Measurements from ENCODE around the gene ZKSCAN1.
"Not testable (repeated sequence)": the region's sequence is repeated elsewhere in the genome, so short reads cannot be mapped to it uniquely, and the experiment has no call there.

Gene ZKSCAN1

DNA sequence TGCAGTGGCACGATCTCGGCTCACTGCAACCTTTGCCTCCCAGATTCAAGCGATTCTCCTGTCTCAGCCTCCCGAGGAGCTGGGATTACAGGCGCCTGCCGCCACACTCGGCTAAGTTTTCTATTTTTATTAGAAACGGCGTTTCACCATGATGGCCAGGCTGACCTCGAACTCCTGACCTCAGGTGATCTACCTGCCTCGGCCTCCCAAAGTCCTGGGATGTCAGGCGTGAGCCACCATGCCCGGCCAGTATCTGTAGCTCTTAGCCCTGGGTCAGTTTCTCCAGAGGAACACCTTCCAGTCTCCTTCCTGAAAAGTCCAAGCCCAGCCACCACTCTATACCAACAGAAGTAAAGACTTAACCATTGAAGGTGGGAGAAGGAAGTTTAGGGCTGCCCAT lies 15.2 kb upstream of the ZKSCAN1 start:
- TF ChIP-seq HDGF (IDR thresholded peaks at IDR 0.05; ENCODE audit: borderline replicate concordance) (no peak), SP1 (IDR thresholded peaks at IDR 0.05) (no peak), LEF1 (IDR thresholded peaks at IDR 0.05; ENCODE audit: borderline replicate concordance) (no peak), FOXK2 (IDR thresholded peaks at IDR 0.05) (no peak), ARNT (IDR thresholded peaks at IDR 0.05) (no peak), FOXM1 (IDR thresholded peaks at IDR 0.05; ENCODE audit: borderline replicate concordance) (no peak), L3MBTL2 (conservative IDR thresholded peaks at IDR 0.05) (no peak), CTBP1 (IDR thresholded peaks at IDR 0.05; ENCODE audit: borderline replicate concordance) (no peak), TARDBP (IDR thresholded peaks at IDR 0.05) (no peak), SUZ12 (IDR thresholded peaks at IDR 0.05) (no peak), ELF4 (IDR thresholded peaks at IDR 0.05) (no peak), NFRKB (IDR thresholded peaks at IDR 0.05) (no peak), ZNF384 (IDR thresholded peaks at IDR 0.05) (no peak), BHLHE40 (IDR thresholded peaks at IDR 0.05; ENCODE audit: borderline replicate concordance) (no peak)
- TF ChIP-seq, protein P1, sequence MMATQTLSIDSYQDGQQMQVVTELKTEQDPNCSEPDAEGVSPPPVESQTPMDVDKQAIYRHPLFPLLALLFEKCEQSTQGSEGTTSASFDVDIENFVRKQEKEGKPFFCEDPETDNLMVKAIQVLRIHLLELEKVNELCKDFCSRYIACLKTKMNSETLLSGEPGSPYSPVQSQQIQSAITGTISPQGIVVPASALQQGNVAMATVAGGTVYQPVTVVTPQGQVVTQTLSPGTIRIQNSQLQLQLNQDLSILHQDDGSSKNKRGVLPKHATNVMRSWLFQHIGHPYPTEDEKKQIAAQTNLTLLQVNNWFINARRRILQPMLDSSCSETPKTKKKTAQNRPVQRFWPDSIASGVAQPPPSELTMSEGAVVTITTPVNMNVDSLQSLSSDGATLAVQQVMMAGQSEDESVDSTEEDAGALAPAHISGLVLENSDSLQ (IDR thresholded peaks at IDR 0.05) = no peak
- CTCF ChIA-PET = interaction anchor here (0.6 kb wide), 2 partner anchors 20 to 149 kb away, joined by 3 to 4 read pairs; no protein-coding TSS in a partner anchor
- POLR2A ChIA-PET = interaction anchor here (1.0 kb wide), 1 partner anchor 15 kb away, joined by 4 read pairs; the partner anchor contains the start of gene ZKSCAN1
- DNase-seq (ENCODE audit: extremely low spot score) = no peak

DNA sequence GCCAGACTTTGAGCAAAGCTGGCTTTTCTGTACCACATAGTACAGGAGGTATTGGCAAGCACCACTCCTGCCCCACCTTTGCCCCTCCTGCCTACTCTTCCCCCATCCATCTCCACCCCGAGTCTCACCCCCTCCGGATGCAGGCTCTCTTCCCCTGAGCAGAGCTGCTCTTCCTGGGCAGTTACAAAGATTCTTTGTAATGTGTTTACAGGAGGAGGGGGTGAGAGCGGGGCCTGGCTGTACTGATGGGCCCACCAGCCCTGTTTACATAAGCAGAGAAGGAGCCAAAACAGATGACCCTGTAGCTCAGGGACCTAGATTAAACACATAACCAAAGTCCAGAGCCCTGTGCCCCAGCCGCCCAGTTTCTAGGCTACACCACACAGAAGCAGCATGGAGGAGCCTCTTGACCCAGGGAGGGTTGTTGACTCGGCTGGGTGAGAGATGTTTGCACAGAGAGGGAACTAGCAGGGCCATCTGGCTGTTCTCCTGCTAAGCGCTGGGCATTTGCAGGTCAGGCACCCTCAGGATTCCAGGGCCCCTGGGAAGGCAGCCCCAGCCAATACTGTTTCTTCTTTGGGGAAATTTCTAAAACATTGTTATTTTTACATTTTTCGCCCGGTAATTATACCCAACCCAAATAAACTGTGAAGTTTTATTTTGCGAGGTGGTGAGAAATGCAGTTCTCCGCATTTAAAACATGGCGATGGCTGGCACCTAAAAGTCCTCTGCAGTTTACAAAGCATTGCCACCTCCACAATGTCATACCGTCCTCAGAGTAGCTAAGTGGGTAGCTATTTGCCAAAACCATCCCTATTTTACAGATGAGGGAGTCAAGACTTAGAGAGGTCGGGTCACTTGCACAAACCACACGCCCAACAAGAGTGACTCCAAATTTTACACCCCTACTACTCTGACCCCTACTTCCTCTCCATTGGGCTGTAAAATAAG lies 11.4 kb upstream of the ZKSCAN1 start:
- DNase-seq (ENCODE audit: extremely low spot score) = no peak
- no peak for TF ChIP-seq ARNT (IDR thresholded peaks at IDR 0.05)
- TF ChIP-seq SP1 (IDR thresholded peaks at IDR 0.05) = no peak
- no peak for TF ChIP-seq CTBP1 (IDR thresholded peaks at IDR 0.05; ENCODE audit: borderline replicate concordance)
- no peak for TF ChIP-seq NFRKB (IDR thresholded peaks at IDR 0.05)
- no peak for TF ChIP-seq FOXM1 (IDR thresholded peaks at IDR 0.05; ENCODE audit: borderline replicate concordance)
- no peak for TF ChIP-seq L3MBTL2 (conservative IDR thresholded peaks at IDR 0.05)
- TF ChIP-seq ELF4 (IDR thresholded peaks at IDR 0.05) = no peak
- TF ChIP-seq LEF1 (IDR thresholded peaks at IDR 0.05; ENCODE audit: borderline replicate concordance) = no peak
- ChIA-PET POLR2A (interaction anchor here (1.2 kb wide), 1 partner anchor 79 kb away, joined by 3 read pairs; no protein-coding TSS in a partner anchor), CTCF (interaction anchor here (0.6 kb wide), 1 partner anchor 54 kb away, joined by 3 read pairs; no protein-coding TSS in a partner anchor)

DNA sequence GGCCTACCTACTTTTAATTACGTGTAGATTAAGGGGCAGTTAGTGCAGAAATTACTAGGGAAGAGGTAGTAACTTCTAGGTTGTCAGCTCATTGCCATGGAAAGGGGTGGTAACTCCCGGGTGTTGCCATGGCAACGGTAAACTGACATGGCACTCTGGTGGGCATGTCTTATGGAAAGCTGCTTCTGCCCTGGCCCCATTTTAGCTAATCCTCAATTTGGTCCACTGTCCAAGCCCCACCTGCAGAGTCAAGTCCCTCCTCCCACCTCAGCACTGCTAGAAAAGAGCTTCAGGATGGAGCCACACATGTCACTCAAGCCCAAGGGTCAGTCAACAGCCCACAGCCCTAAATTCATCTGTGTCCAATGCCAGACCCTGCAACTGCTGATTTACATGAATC lies 7.5 kb upstream of the ZKSCAN1 start:
- no peak for TF ChIP-seq ZNF384 (IDR thresholded peaks at IDR 0.05)
- TF ChIP-seq L3MBTL2 (conservative IDR thresholded peaks at IDR 0.05) = no peak
- TF ChIP-seq FOXK2 (IDR thresholded peaks at IDR 0.05) = no peak
- TF ChIP-seq SP1 (IDR thresholded peaks at IDR 0.05) = no peak
- TF ChIP-seq, protein P1 (IDR thresholded peaks at IDR 0.05) = peak; percentile 54
- TF ChIP-seq FOXA1 (IDR thresholded peaks at IDR 0.05) = no peak
- TF ChIP-seq LEF1 (IDR thresholded peaks at IDR 0.05; ENCODE audit: borderline replicate concordance) = no peak
- TF ChIP-seq CTBP1 (IDR thresholded peaks at IDR 0.05; ENCODE audit: borderline replicate concordance) = no peak
- CTCF ChIA-PET = interaction anchor here (0.5 kb wide), 1 partner anchor 45 kb away, joined by 4 read pairs; no protein-coding TSS in a partner anchor
- POLR2A ChIA-PET = interaction anchor here (1.3 kb wide), 1 partner anchor 42 kb away, joined by 4 read pairs; the partner anchor contains the start of gene ZSCAN21
- DNase-seq (ENCODE audit: extremely low spot score) = no peak

DNA sequence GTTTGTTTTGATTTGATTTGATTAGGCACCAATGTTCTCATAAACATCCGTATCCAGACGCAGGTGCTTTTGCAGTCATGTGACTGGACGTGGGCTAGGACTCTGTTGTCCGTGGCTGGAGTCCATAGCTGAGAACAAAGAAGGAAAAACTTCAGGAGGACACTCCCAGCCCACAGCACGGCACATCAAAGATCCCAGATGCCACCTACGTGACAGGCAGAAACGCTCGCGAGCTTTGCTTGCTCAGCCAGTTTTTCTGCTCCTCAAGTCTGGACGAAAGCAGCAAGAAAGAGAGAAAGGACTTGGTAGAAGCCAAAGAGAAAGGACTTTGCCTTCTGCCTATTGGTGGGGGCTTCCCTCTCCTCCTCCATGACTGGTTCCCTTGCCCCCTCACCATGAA lies 6.9 kb upstream of the ZKSCAN1 start:
- no peak for TF ChIP-seq SUZ12 (IDR thresholded peaks at IDR 0.05)
- TF ChIP-seq, protein P1 (IDR thresholded peaks at IDR 0.05) = no peak
- TF ChIP-seq ZNF384 (IDR thresholded peaks at IDR 0.05) = no peak
- no peak for TF ChIP-seq ELF4 (IDR thresholded peaks at IDR 0.05)
- TF ChIP-seq ARNT (IDR thresholded peaks at IDR 0.05) = no peak
- no peak for TF ChIP-seq BHLHE40 (IDR thresholded peaks at IDR 0.05; ENCODE audit: borderline replicate concordance)
- DNase-seq (ENCODE audit: extremely low spot score) = no peak
- ChIA-PET CTCF (interaction anchor here (0.5 kb wide), 1 partner anchor 45 kb away, joined by 4 read pairs; no protein-coding TSS in a partner anchor), POLR2A (interaction anchor here (1.3 kb wide), 1 partner anchor 41 kb away, joined by 4 read pairs; the partner anchor contains the start of gene ZSCAN21)

DNA sequence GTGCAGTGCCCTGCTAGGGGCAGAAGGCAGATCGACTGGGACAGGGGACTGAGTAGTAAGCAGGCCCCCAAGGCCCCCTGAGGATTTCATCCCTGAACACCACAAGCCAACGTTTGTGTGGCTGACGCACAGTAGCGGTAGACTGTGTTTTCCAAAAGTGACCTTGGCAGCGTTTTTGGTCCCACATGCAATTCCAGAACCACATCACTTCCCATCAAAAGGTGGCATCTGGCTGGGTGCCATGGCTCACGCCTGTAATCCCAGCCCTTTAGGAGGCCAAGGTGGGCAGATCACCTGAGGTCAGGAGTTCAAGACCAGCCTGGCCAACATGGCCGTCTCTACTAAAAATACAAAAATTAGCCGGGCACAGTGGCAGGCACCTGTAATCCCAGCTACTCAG lies 5.4 kb upstream of the ZKSCAN1 start:
- POLR2A ChIA-PET; DNase-seq (ENCODE audit: extremely low spot score); CTCF ChIA-PET: not testable (repeated sequence)

DNA sequence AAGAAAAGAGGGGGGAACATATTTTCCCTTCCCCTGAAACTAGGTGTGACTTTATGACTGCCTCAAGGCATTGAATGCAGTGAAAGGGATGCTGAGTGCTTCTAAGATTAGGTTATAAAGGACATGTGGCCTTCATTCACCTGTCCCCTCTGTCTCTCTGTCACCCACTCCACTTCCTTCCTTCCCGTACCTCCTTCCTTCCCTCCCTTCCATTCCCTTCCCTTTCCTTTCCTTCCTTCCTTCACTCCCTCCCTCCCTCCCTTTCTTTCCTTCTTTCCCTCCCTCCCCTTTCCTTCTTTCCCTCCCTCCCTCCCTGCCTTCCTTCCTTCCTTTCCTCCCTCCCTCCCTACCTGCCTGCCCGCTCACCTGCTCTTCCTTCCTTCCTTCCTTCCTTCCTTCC lies 4.5 kb upstream of the ZKSCAN1 start:
- TF ChIP-seq LEF1 (IDR thresholded peaks at IDR 0.05; ENCODE audit: borderline replicate concordance) (no peak), SP1 (IDR thresholded peaks at IDR 0.05) (no peak), CTBP1 (IDR thresholded peaks at IDR 0.05; ENCODE audit: borderline replicate concordance) (no peak), L3MBTL2 (conservative IDR thresholded peaks at IDR 0.05) (no peak), NFRKB (IDR thresholded peaks at IDR 0.05) (no peak), FOXK2 (IDR thresholded peaks at IDR 0.05) (no peak), BHLHE40 (IDR thresholded peaks at IDR 0.05; ENCODE audit: borderline replicate concordance) (no peak), FOXA1 (IDR thresholded peaks at IDR 0.05) (no peak), ZNF384 (IDR thresholded peaks at IDR 0.05) (no peak), TARDBP (IDR thresholded peaks at IDR 0.05) (no peak)
- TF ChIP-seq, protein P1 (IDR thresholded peaks at IDR 0.05) = no peak
- CTCF ChIA-PET = no interaction called here
- DNase-seq (ENCODE audit: extremely low spot score) = no peak
- POLR2A ChIA-PET = no interaction called here
